OCI-LY3 (cell line): ENCODE results near the gene ALKBH1.

Experiments
- H2AFZ ChIP-seq: fragments of 200-600, 300-600 bp; shearing (Covaris generic); 2 replicates; pipeline ENCODE4 v1.6.0; 2014; ENCODE audit warnings: antibody characterized with exemption, low read depth, low read length
- H3K27ac ChIP-seq: fragments of 200-600, 300-600 bp; sonication (generic); 2 replicates; pipeline ENCODE4 v1.5.1; 2014; ENCODE audit warnings: mild to moderate bottlenecking, low read length, moderate library complexity, mixed read lengths
- H3K27me3 ChIP-seq: fragments of 200-600, 300-600 bp; sonication (generic); 2 replicates; pipeline ENCODE4 v1.6.1; 2014; ENCODE audit warnings: low read depth, low read length, mixed read lengths
- H3K36me3 ChIP-seq: fragments of 200-600, 300-600 bp; sonication (generic); replicated peaks from 2 replicates; pipeline ENCODE3; 2014; ENCODE audit warnings: low read depth, low read length, mixed read lengths
- H3K4me1 ChIP-seq: fragments of 300-600, 200-600 bp; sonication (generic); 2 replicates; pipeline ENCODE4 v1.6.1; 2014; ENCODE audit warnings: low read length, mixed read lengths
- H3K4me2 ChIP-seq: fragments of 200-600, 300-600 bp; sonication (generic); 2 replicates; pipeline ENCODE4 v1.6.1; 2014; ENCODE audit warnings: low read length, mixed read lengths
- H3K4me3 ChIP-seq: fragments of 300-600, 200-600 bp; sonication (generic); 2 replicates; pipeline ENCODE4 v1.5.1; 2014; ENCODE audit warnings: antibody characterized with exemption, mild to moderate bottlenecking, low read length, moderate library complexity
- H3K79me2 ChIP-seq: fragments of 300-600, 200-600 bp; shearing (Covaris generic); 2 replicates; pipeline ENCODE4 v1.6.1; 2014; ENCODE audit warnings: mild to moderate bottlenecking, low read length, mixed read lengths
- H3K9ac ChIP-seq: fragments of 300-600, 200-600 bp; shearing (Covaris generic); 2 replicates; pipeline ENCODE4 v1.6.0; 2014; ENCODE audit warnings: mild to moderate bottlenecking, low read length, moderate library complexity
- H3K9me3 ChIP-seq: fragments of 200-600, 300-600 bp; shearing (Covaris generic); 2 replicates; pipeline ENCODE4 v1.6.1; 2014; ENCODE audit warnings: low read length, mixed read lengths; ENCODE audit not compliant: insufficient read depth
- H4K20me1 ChIP-seq: fragments of 200-600, 300-600 bp; sonication (generic); 2 replicates; pipeline ENCODE4 v1.6.1; 2016; ENCODE audit warnings: low read length, mixed read lengths; ENCODE audit not compliant: insufficient read depth
- EZH2phosphoT487 ChIP-seq: fragments of 200-600 bp; shearing (Covaris generic); IDR thresholded peaks from 2 replicates; pipeline ENCODE4 v1.6.1; 2018; ENCODE audit warnings: antibody characterized with exemption, mixed run types, low read depth
- TF ChIP-seq, protein P1 (sequence below): fragments of 200-600, 300-600 bp; sonication (generic); IDR thresholded peaks from 2 replicates; pipeline ENCODE4 v1.5.1; 2014; ENCODE audit warnings: antibody characterized with exemption, low read length, low read depth

Gene ALKBH1

DNA sequence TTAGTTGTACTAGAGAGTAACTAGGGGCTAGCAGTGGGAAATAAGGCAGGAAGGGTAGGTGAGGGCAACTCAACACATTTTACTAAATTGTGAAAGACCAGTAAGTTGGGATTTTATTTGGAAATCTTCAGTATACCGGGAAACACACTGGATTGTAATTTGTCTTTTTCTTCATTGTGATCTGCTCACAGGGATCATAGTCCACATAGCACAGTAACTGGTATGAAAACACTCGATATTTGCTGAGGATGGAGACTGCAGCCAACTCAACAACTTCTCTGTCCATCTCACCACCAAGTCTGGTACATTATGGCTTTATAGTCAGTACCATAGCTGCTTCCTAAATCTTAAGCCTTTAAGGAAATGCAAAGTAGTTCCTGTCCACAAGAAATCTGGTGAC, 2.5 kb upstream of the ALKBH1 start:
- H3K9me3 ChIP-seq, result no peaks in the 10 kb centered on the region
- no peak overlapping the region for H2AFZ ChIP-seq
- no peak overlapping the region for H3K9ac ChIP-seq
- no peak overlapping the region for H3K27ac ChIP-seq
- H3K36me3 ChIP-seq, result peaks cover 32% of the 10 kb centered on the region
- H3K79me2 ChIP-seq, result peaks cover 93% of the 10 kb centered on the region
- H3K4me1 ChIP-seq, result peaks cover 32% of the 10 kb centered on the region
- peaks cover 20% of the 10 kb centered on the region for H4K20me1 ChIP-seq
- H3K4me2 ChIP-seq, result peak overlapping the region; percentile 89; the same call in 1 of the 2 replicates
- no peaks in the 10 kb centered on the region for H3K27me3 ChIP-seq
- TF ChIP-seq, protein P1, sequence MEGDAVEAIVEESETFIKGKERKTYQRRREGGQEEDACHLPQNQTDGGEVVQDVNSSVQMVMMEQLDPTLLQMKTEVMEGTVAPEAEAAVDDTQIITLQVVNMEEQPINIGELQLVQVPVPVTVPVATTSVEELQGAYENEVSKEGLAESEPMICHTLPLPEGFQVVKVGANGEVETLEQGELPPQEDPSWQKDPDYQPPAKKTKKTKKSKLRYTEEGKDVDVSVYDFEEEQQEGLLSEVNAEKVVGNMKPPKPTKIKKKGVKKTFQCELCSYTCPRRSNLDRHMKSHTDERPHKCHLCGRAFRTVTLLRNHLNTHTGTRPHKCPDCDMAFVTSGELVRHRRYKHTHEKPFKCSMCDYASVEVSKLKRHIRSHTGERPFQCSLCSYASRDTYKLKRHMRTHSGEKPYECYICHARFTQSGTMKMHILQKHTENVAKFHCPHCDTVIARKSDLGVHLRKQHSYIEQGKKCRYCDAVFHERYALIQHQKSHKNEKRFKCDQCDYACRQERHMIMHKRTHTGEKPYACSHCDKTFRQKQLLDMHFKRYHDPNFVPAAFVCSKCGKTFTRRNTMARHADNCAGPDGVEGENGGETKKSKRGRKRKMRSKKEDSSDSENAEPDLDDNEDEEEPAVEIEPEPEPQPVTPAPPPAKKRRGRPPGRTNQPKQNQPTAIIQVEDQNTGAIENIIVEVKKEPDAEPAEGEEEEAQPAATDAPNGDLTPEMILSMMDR, result no peak
- no peak for TF ChIP-seq EZH2phosphoT487
- no peak overlapping the region for H3K4me3 ChIP-seq

DNA sequence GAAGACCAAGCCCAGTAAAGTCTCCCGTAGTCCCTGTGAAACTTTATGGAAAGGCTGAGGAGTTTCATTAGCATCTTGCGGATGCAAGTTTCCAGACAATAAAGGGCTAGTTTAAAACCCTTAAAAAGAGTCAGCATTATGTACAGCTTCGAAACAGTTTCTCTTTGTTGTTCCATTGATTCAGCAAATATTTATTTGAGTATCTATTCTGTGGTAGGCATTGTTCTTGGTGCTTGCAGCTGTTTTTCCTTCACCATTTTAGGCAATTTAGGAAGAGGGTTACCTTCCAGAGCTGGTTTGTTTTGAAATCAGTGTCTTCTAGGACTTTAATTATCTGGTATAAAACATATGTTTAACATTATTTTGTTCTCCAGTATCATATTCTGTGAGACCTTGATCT, 1.6 kb upstream of the ALKBH1 start:
- peaks cover 91% of the 10 kb centered on the region for H3K79me2 ChIP-seq
- H3K4me2 ChIP-seq, result peak overlapping the region; percentile 89
- peak overlapping the region; percentile 89 for H3K9ac ChIP-seq
- peak overlapping the region; percentile 91 for H3K4me3 ChIP-seq
- no peaks in the 10 kb centered on the region for H3K27me3 ChIP-seq
- H4K20me1 ChIP-seq, result peaks cover 20% of the 10 kb centered on the region
- H3K27ac ChIP-seq, result no peak overlapping the region
- H2AFZ ChIP-seq, result no peak overlapping the region
- TF ChIP-seq EZH2phosphoT487, result no peak
- TF ChIP-seq, protein P1, result no peak
- H3K4me1 ChIP-seq, result peaks cover 27% of the 10 kb centered on the region
- no peaks in the 10 kb centered on the region for H3K9me3 ChIP-seq
- H3K36me3 ChIP-seq, result peaks cover 30% of the 10 kb centered on the region

DNA sequence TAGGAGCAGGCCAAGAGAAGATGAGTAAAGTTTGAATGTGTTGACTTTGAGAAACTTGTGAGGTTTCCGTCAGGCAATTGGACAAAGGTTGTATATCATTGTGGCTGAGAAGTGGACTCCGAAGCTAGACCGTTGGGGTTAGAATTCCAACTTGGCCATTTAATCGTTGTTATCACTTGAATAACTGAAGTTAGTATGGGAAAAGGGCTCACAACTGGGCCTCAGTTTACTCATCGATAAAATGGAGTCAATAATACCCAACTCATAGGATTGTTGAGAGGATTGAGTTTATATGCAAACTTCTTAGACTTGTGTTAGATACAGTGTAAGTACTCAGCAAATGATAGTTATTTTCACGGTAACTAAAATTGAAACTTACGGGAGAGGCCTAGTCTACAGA, 926 bp upstream of the ALKBH1 start:
- Histone ChIP-seq H3K4me2 (peak overlapping the region; percentile 89), H3K79me2 (peaks cover 87% of the 10 kb centered on the region), H2AFZ (no peak overlapping the region), H4K20me1 (peaks cover 20% of the 10 kb centered on the region), H3K36me3 (peaks cover 31% of the 10 kb centered on the region), H3K9me3 (no peaks in the 10 kb centered on the region), H3K9ac (peak overlapping the region; percentile 89), H3K4me1 (peaks cover 26% of the 10 kb centered on the region), H3K4me3 (peak overlapping the region; percentile 91), H3K27ac (0 out of 2 replicates have a peak overlapping the region, but pooled peaks have one; percentile 47), H3K27me3 (no peaks in the 10 kb centered on the region)
- TF ChIP-seq EZH2phosphoT487, result no peak
- TF ChIP-seq, protein P1, result no peak

DNA sequence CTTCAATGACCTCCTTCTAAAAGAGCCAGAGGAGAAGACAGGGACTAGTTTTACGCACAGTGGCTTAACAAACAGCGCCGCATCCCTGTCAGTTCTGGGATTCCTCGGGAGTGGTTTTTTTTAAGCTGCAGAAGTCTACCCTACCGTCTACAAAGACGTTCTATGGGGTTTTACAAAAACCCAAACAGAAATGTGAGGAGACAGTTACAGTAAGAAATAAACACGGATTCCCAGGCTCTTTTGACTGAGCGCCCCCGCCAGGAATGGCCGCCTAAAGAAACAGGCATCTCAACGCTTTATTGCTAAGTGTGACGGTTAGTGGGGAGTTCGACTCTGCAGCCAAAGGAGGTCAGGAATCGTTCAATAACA, 484 bp downstream of the ALKBH1 start:
- peak overlapping the region; percentile 55 for H2AFZ ChIP-seq
- peak overlapping the region; percentile 32; the same call in 1 of the 2 replicates for H3K27ac ChIP-seq
- no peaks in the 10 kb centered on the region for H3K9me3 ChIP-seq
- no peak for TF ChIP-seq EZH2phosphoT487
- TF ChIP-seq, protein P1, result peak; percentile 42
- H4K20me1 ChIP-seq, result peaks cover 18% of the 10 kb centered on the region; the same call in 1 of the 2 replicates
- H3K4me3 ChIP-seq, result peak overlapping the region; percentile 91
- peak overlapping the region; percentile 89 for H3K4me2 ChIP-seq
- H3K9ac ChIP-seq, result peak overlapping the region; percentile 89
- H3K79me2 ChIP-seq, result peaks cover 75% of the 10 kb centered on the region
- H3K4me1 ChIP-seq, result peaks cover 26% of the 10 kb centered on the region
- H3K36me3 ChIP-seq, result peaks cover 23% of the 10 kb centered on the region
- H3K27me3 ChIP-seq, result no peaks in the 10 kb centered on the region
